Esophagus muscularis mucosa (tissue), 4 donors: Measurements from ENCODE around the gene ATCAY. TPM values are rescaled to one million over a fixed set of nuclear protein-coding genes. Genes with fewer than 3 reads are reported as not detected.

ENCODE experiments used
- DNase-seq: peaks from one replicate; pipeline ENCODE4 v3.0.0-alpha.2; 2017; ENCODE audit errors: extremely low spot score
- H3K27ac ChIP-seq, 4 donors: fragments of 200-600 bp; sonication (generic); replicated peaks in 1 of 4; 1 replicate in 3 of 4; 2 replicates in 1 of 4; pipeline ENCODE4 v1.5.1; 2016 to 2019; ENCODE audit warnings: mild to moderate bottlenecking in 1 of 4
- H3K27me3 ChIP-seq, 4 donors: fragments of 200-600 bp; sonication (generic); one replicate each; pipeline versions ENCODE4 v1.5.1 to v1.6.0; 2016 to 2019
- H3K36me3 ChIP-seq, 4 donors: fragments of 200-600 bp; sonication (generic); one replicate each; pipeline ENCODE4 v1.5.1; 2016 to 2019
- H3K4me1 ChIP-seq, 4 donors: fragments of 200-600 bp; sonication (generic); one replicate each; pipeline ENCODE4 v1.5.1; 2016 to 2019
- H3K4me3 ChIP-seq, 4 donors: fragments of 200-600 bp; sonication (generic); 1 replicate in 2 of 4; 2 replicates in 2 of 4; pipeline ENCODE4 v1.5.1; 2016 to 2019; ENCODE audit warnings: mild to moderate bottlenecking in 4 of 4, moderate library complexity in 1 of 4
- H3K9me3 ChIP-seq, 4 donors: fragments of 200-600 bp; sonication (generic); 1 replicate in 3 of 4; 2 replicates in 1 of 4; pipeline ENCODE4 v1.5.1; 2016 to 2019
- CTCF ChIP-seq, 3 experiments: fragments of 200-600 bp in 2 of 3; fragments of 450-650 bp in 1 of 3; sonication (generic) in 2 of 3; IDR thresholded peaks; one replicate each; pipeline ENCODE4 v1.5.1; 2017 to 2019; ENCODE audit warnings: antibody characterized with exemption in 3 of 3, mild to moderate bottlenecking in 2 of 3, moderate library complexity in 1 of 3
- EP300 ChIP-seq: sonication (generic); formaldehyde crosslinking; IDR thresholded peaks from one replicate; pipeline ENCODE4 v1.6.1; 2017; ENCODE audit warnings: antibody characterized with exemption
- POLR2A ChIP-seq: fragments of 450-650 bp; IDR thresholded peaks from one replicate; pipeline ENCODE4 v1.6.1; 2017; ENCODE audit warnings: antibody characterized with exemption, moderate library complexity, mild to moderate bottlenecking, low read depth
- POLR2AphosphoS5 ChIP-seq, 2 donors: sonication (generic); formaldehyde crosslinking; IDR thresholded peaks; one replicate each; pipeline ENCODE4 v1.6.1; 2017; ENCODE audit warnings: antibody characterized with exemption in 2 of 2
- WGBS: methylation state at CpG from one replicate; pipeline ENCODE4 v1.1.5; 2018; 5-methylcytosine and 5-hydroxymethylcytosine counted together
- intact Hi-C: fragments of 100-400 bp; cut with DNase I; formaldehyde crosslinking; loops from one replicate; pipeline ENCODE4 v1.15.1; 2023
- total RNA-seq, 4 donors: library from RNA; depleted of rRNA; stranded (reverse); fragments of >200 nt; gene quantifications; one replicate each; pipeline versions ENCODE4 v1.1.0 to v1.2.1, GENCODE V29; 2016

ATCAY gene
- total RNA-seq, 4 donors from 2014 or later = 0.42 to 1.3 (median 0.82) TPM

DNA sequence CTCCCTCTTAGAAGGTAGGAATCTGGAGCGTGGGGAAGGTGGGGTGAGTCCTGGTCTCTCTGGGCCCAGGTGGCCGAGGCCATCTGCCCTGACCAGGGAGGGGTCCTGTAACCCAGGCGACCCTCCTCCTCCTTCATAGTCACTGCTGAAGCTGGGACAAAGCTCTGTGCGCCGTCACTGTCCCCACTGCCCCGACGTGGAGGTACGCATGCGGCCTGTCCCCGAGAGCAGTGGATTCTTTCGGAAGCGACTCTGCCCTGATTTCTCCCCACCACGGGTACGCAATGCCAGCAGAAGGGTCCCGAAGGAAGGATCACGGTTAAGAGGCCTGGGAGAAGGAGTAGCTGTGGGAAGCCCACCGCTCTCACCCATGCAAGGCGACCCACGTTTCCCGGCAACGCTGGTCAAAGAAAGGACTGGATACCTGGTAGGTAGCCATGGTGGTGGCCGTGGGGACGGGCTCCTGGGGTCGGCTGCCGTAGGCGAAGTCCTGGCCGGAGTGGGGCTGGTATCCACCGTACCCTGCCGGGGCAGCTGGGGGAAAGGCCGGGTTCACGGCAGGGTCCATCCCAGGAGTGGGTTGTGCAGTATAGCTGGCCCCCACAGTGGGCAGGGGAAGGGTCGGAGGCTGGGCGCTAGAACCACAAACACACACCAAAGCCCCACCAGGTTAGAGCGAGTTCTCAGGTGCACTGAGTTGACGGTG is 46.0 kb upstream of the ATCAY start:
- Histone ChIP-seq H3K4me1 (no peaks in the 10 kb centered on the region), H3K27ac (no peak overlapping the region), H3K36me3 (no peaks in the 10 kb centered on the region), H3K27me3 (peaks cover 0 to 40% (median 0%) of the 10 kb centered on the region in 4 donors), H3K9me3 (no peaks in the 10 kb centered on the region), H3K4me3 (no peak overlapping the region)
- DNase-seq = no peak
- intact Hi-C loops = no loop called here
- TF ChIP-seq CTCF (IDR thresholded peaks at IDR 0.05) = no peak
- TF ChIP-seq EP300 = no peak
- TF ChIP-seq POLR2AphosphoS5 (IDR thresholded peaks at IDR 0.05) = no peak
- no peak for TF ChIP-seq POLR2A
- 90% methylated on average over 29 of the region's 35 CpGs for WGBS

DNA sequence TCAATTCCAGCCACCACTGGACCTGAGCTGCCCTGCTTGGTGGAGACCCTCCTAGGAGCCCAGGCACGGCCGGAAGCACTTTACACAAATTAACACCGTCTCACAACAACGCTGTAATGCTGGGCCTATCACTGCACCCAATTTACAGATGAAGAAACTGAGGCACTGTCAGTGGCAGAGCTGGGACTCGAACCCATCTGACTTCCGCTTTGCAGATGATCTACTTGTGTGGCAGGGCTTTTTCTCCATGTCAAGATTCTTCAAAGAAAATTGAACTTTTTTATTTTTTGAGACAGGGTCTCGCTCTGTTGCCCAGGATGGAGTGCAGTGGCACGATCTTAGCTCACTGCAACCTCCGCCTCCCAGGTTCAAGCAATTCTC is 45.4 kb upstream of the ATCAY start:
- Histone ChIP-seq H3K36me3 (no peaks in the 10 kb centered on the region), H3K27ac (no peak overlapping the region), H3K9me3 (no peaks in the 10 kb centered on the region), H3K4me1 (no peaks in the 10 kb centered on the region), H3K27me3 (peaks cover 0 to 40% (median 0%) of the 10 kb centered on the region in 4 donors), H3K4me3 (no peak overlapping the region)
- 94% methylated on average over 9 of the region's 9 CpGs for WGBS
- no peak for DNase-seq
- intact Hi-C loops = no loop called here
- TF ChIP-seq POLR2AphosphoS5 (IDR thresholded peaks at IDR 0.05) = no peak

DNA sequence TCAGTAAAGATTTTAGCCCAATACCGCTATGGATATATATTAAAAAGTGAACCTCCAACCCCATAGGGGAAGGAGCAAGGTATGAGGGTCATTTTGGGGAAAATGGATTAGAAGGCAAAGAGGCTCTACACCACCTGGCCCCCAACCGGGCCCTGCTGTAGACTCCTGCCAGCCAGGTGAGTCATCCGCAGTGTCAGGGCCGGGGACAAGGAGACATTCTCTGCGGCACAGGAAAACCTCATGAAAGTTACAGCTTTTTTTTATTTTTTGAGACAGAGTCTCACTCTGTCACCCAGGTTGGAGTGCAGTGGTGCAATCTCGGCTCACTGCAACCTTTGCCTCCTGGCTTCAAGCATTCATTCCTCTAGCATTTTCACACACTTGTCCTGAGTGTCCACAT is 43.6 kb upstream of the ATCAY start:
- Histone ChIP-seq H3K27me3 (peaks cover 0 to 37% (median 0%) of the 10 kb centered on the region in 4 donors), H3K4me1 (no peaks in the 10 kb centered on the region), H3K36me3 (no peaks in the 10 kb centered on the region), H3K27ac (no peak overlapping the region), H3K4me3 (no peak overlapping the region), H3K9me3 (no peaks in the 10 kb centered on the region)
- TF ChIP-seq POLR2AphosphoS5 (IDR thresholded peaks at IDR 0.05) (no peak), EP300 (no peak), POLR2A (no peak), CTCF (IDR thresholded peaks at IDR 0.05) (no peak)
- DNase-seq = no peak
- intact Hi-C loops = no loop called here
- 87% methylated on average over 6 of the region's 6 CpGs for WGBS

GRCh38 chr19:3837332-3837731 is 43.2 kb upstream of the ATCAY start:
- no peak for DNase-seq
- H3K27ac ChIP-seq = no peak overlapping the region
- WGBS = 94% methylated on average over 17 of the region's 17 CpGs
- peaks cover 0 to 33% (median 0%) of the 10 kb centered on the region in 4 donors for H3K27me3 ChIP-seq
- no peaks in the 10 kb centered on the region for H3K36me3 ChIP-seq
- H3K9me3 ChIP-seq = no peaks in the 10 kb centered on the region
- no peak overlapping the region for H3K4me3 ChIP-seq
- no peak for TF ChIP-seq CTCF (IDR thresholded peaks at IDR 0.05)
- no peak for TF ChIP-seq POLR2A
- no peak for TF ChIP-seq EP300
- TF ChIP-seq POLR2AphosphoS5 (IDR thresholded peaks at IDR 0.05) = no peak
- H3K4me1 ChIP-seq = no peaks in the 10 kb centered on the region
- intact Hi-C loops = no loop called here

DNA sequence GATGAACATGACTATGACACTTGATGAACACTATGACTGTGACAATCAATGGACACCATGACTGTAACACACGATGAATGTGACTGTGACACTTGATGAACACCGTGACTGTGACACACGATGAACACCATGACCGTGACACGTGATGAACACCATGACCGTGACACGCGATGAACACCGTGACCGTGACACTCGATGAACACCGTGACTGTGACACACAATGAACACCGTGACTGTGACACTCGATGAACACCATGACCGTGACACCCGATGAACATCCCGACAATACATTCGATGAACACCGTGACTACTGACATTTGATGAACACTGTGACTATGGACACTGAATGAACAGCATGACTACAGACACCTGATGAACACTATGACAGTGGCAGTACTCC is 42.6 kb upstream of the ATCAY start:
- Histone ChIP-seq H3K27me3 (peaks cover 0 to 29% (median 0%) of the 10 kb centered on the region in 4 donors), H3K27ac (no peak overlapping the region), H3K4me1 (no peaks in the 10 kb centered on the region), H3K4me3 (no peak overlapping the region), H3K9me3 (no peaks in the 10 kb centered on the region), H3K36me3 (no peaks in the 10 kb centered on the region)
- intact Hi-C loops = no loop called here
- TF ChIP-seq POLR2AphosphoS5 (IDR thresholded peaks at IDR 0.05) (no peak), EP300 (no peak)
- WGBS = 95% methylated on average over 19 of the region's 19 CpGs
- DNase-seq = no peak

DNA sequence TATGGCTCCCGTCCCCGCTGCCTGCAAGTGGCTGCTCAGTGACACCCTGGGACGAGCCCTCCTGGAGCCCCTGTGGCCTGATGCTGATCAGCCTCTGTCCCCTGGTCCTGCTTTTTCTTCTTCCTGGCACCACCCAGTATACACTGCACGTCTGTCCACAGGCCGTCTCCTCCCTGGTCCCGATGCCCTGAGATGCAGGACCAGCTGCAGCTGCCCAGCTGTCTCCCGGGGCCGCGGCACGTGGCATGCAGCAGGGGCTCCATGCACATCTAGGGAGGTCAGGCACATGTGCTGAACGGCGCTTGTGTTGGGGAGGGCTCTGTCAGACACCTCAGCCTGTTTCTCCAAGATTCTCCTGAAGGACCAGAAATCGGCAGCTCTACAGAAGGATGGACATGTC is 41.8 kb upstream of the ATCAY start:
- no peak for TF ChIP-seq CTCF (IDR thresholded peaks at IDR 0.05)
- no peak for TF ChIP-seq EP300
- TF ChIP-seq POLR2A = no peak
- TF ChIP-seq POLR2AphosphoS5 (IDR thresholded peaks at IDR 0.05) = no peak
- no peak for DNase-seq
- intact Hi-C loops = no loop called here
- no peaks in the 10 kb centered on the region for H3K36me3 ChIP-seq
- H3K9me3 ChIP-seq = no peaks in the 10 kb centered on the region
- H3K27ac ChIP-seq = no peak overlapping the region
- WGBS = 78% methylated on average over 13 of the region's 13 CpGs
- peaks cover 0 to 24% (median 0%) of the 10 kb centered on the region in 4 donors for H3K27me3 ChIP-seq
- no peak overlapping the region for H3K4me3 ChIP-seq
- H3K4me1 ChIP-seq = no peaks in the 10 kb centered on the region
